GM12878 (cell line): Measurements from ENCODE around the gene SPIRE1. TPM values are rescaled to one million over a fixed set of nuclear protein-coding genes. Genes with fewer than 3 reads are reported as not detected.

Experiments used
- ATAC-seq: fragments of 200-7000 bp; cut with Tn5 transposase; 3 replicates; pipeline ENCODE4 v1.9.1; 2020; ENCODE audit warnings: mild to moderate bottlenecking, moderate library complexity
- BruUV-seq: library from RNA; stranded (reverse); fragments of 400-500 nt; replicated peaks from 2 replicates; lab custom pipeline; 2021; lab: Mats Ljungman, UMichigan
- CTCF ChIA-PET: fragments of 300-600 bp; sonication (Branson Sonifier 250); formaldehyde crosslinking; extraction: SDS; loops from one replicate; lab custom pipeline; 2021; ENCODE audit warnings: inconsistent platforms; lab: Yijun Ruan, JAX
- POLR2A ChIA-PET: fragments of 350-600 bp; formaldehyde crosslinking; extraction: SDS; loops from one replicate; lab custom pipeline; 2021; ENCODE audit warnings: inconsistent platforms; lab: Charles Lee
- RAD21 ChIA-PET: fragments of 300-600 bp; sonication (Branson Sonifier 250); formaldehyde crosslinking; loops from one replicate; lab custom pipeline; 2023; ENCODE audit warnings: antibody characterized with exemption; ENCODE audit not compliant: unreplicated experiment; lab: Charles Lee
- SMC1A ChIA-PET: fragments of 300-600 bp; sonication (Branson Sonifier 250); formaldehyde crosslinking; loops from one replicate; lab custom pipeline; 2023; ENCODE audit not compliant: unreplicated experiment, uncharacterized antibody; lab: Charles Lee
- DNase-seq: peaks from one replicate; pipeline ENCODE4 v3.0.0-alpha.2; 2011; ENCODE audit warnings: low read depth, low spot score
- FAIRE-seq: peaks from 3 replicates; lab custom pipeline; 2011; peaks lifted over from hg19 to GRCh38; lab: Jason Lieb, UNC
- H2AFZ ChIP-seq: 2 replicates; pipeline ENCODE4 v1.6.0; 2011; ENCODE audit warnings: low read depth, low read length, control low read depth; ENCODE audit not compliant: control insufficient read depth
- H3K27ac ChIP-seq: 2 replicates; pipeline ENCODE4 v1.5.1; 2011; ENCODE audit warnings: control low read depth; ENCODE audit not compliant: control insufficient read depth, insufficient read depth
- H3K27me3 ChIP-seq, 2 experiments: replicated peaks in 1 of 2; 2 replicates each; pipeline versions ENCODE4 v1.6.0 to v1.6.1; 2011; ENCODE audit warnings: low read length in 1 of 2; ENCODE audit not compliant: control insufficient read depth in 2 of 2, insufficient read depth in 2 of 2
- H3K36me3 ChIP-seq, 2 experiments: 2 replicates each; pipeline ENCODE4 v1.5.1; 2011; ENCODE audit warnings: low read length in 1 of 2; ENCODE audit not compliant: control insufficient read depth in 2 of 2, insufficient read depth in 2 of 2
- H3K4me1 ChIP-seq: 2 replicates; pipeline ENCODE4 v1.6.1; 2011; ENCODE audit warnings: mild to moderate bottlenecking, low read length, moderate library complexity, mixed read lengths; ENCODE audit not compliant: control insufficient read depth, insufficient read depth
- H3K4me2 ChIP-seq: 2 replicates; pipeline ENCODE4 v1.6.0; 2011; ENCODE audit warnings: control low read depth; ENCODE audit not compliant: control insufficient read depth, insufficient read depth
- H3K4me3 ChIP-seq: fragments of 200-600 bp; sonication (generic); 2 replicates; pipeline ENCODE4 v1.5.1; 2016
- H3K79me2 ChIP-seq: 2 replicates; pipeline ENCODE4 v1.6.0; 2011; ENCODE audit warnings: low read length; ENCODE audit not compliant: control insufficient read depth, insufficient read depth
- H3K9ac ChIP-seq: 2 replicates; pipeline ENCODE4 v1.8.0; 2011; ENCODE audit warnings: low read length, control low read depth, mixed read lengths; ENCODE audit not compliant: control insufficient read depth, insufficient read depth
- H3K9me3 ChIP-seq: replicated peaks from 3 replicates; pipeline ENCODE4 v1.5.1; 2011; ENCODE audit warnings: mild to moderate bottlenecking, low read length; ENCODE audit not compliant: control insufficient read depth, insufficient read depth
- H4K20me1 ChIP-seq: 2 replicates; pipeline ENCODE4 v1.6.0; 2011; ENCODE audit not compliant: control insufficient read depth, insufficient read depth
- CBX5 ChIP-seq: sonication (generic); IDR thresholded peaks from 2 replicates; pipeline ENCODE4 v1.6.1; 2016; ENCODE audit warnings: low read depth, moderate library complexity, mild to moderate bottlenecking, inconsistent platforms
- FOXK2 ChIP-seq: fragments of 450-650 bp; IDR thresholded peaks from 2 replicates; pipeline ENCODE4 v1.6.1; 2017; ENCODE audit warnings: mild to moderate bottlenecking, moderate library complexity
- HDAC6 ChIP-seq: fragments of 200-600 bp; sonication (generic); IDR thresholded peaks from one replicate; pipeline ENCODE4 v1.8.0; 2017; ENCODE audit warnings: antibody characterized with exemption; ENCODE audit not compliant: unreplicated experiment
- NFXL1 ChIP-seq: fragments of 450-650 bp; IDR thresholded peaks from 2 replicates; pipeline ENCODE4 v1.6.1; 2017; ENCODE audit warnings: antibody characterized with exemption, mild to moderate bottlenecking, borderline replicate concordance
- NFYA ChIP-seq: IDR thresholded peaks from 2 replicates; pipeline ENCODE4 v1.6.1; 2011; ENCODE audit warnings: low read depth, mild to moderate bottlenecking, low read length, improper control_type of control experiment, borderline replicate concordance
- PKNOX1 ChIP-seq: fragments of 450-650 bp; IDR thresholded peaks from 2 replicates; pipeline ENCODE4 v1.6.1; 2016; ENCODE audit warnings: mild to moderate bottlenecking
- RCOR1 ChIP-seq: conservative IDR thresholded peaks from 2 replicates; pipeline ENCODE4 v1.6.1; 2012; ENCODE audit warnings: low read depth, low read length, improper control_type of control experiment
- WGBS: methylation state at CpG from one replicate; pipeline ENCODE4 v1.1.6; 2016; ENCODE audit warnings: low lambda C conversion rate; ENCODE audit not compliant: insufficient replicate concordance, insufficient coverage; ENCODE audit errors: missing lambda C conversion rate; 5-methylcytosine and 5-hydroxymethylcytosine counted together
- in situ Hi-C: fragments of 300-500 bp; cut with MboI; formaldehyde crosslinking; loops from 9 replicates; pipeline ENCODE4 v1.14.3; 2018; ENCODE audit warnings: mixed read lengths
- intact Hi-C: fragments of 100-400 bp; cut with micrococcal nuclease; formaldehyde crosslinking; loops from one replicate; pipeline ENCODE4 v1.14.2; 2022; ENCODE audit not compliant: unreplicated experiment
- polyA plus RNA-seq, 11 experiments: library from polyadenylated mRNA; depleted of rRNA in 4 of 11; unstranded in 6 of 11; stranded (reverse) in 5 of 11; fragments of >200 nt; fragmentation: Nextera tagmentation in 4 of 11; fragmentation: Illumina TruSeq in 1 of 11; extraction: Ambion mirVana in 4 of 11; extraction: Trizol in 1 of 11; gene quantifications; 1 replicate in 1 of 11; 2 replicates in 10 of 11; pipeline versions ENCODE4 v1.2.1 to v1.2.3, GENCODE V29; 2011 to 2016; ENCODE audit warnings: inconsistent platforms in 2 of 11, missing spikeins in 2 of 11, low read depth in 1 of 11
- total RNA-seq, 4 experiments: library from RNA; depleted of rRNA in 3 of 4; stranded (reverse); fragments of >200 nt in 3 of 4; fragmentation: Illumina TruSeq in 1 of 4; extraction: Trizol in 1 of 4; gene quantifications; 2 replicates each; pipeline versions ENCODE4 v1.2.1 to v1.2.3, GENCODE V29; 2013 to 2021

Gene SPIRE1
- total and polyA plus RNA-seq, 10 of the 15 experiments (the other 5 are each of a cell fraction or from before 2014, with no cell fraction given): 0.18 to 9.2 (median 4.3) TPM

GRCh38 chr18:12637901-12638643 is 19.8 kb downstream of the SPIRE1 start (continued):
- no peak for TF ChIP-seq PKNOX1
- TF ChIP-seq RCOR1: no peak
- no peak for TF ChIP-seq NFYA

GRCh38 chr18:12637393-12637792 is 20.5 kb downstream of the SPIRE1 start:
- no peak overlapping the region for H2AFZ ChIP-seq
- SMC1A ChIA-PET: interaction anchor here (1.2 kb wide), 1 partner anchor 193 kb away, joined by 3 read pairs; no protein-coding TSS in a partner anchor
- POLR2A ChIA-PET: no interaction called here
- in situ Hi-C loops (no loop called here), intact Hi-C loops (no loop called here)
- H3K79me2 ChIP-seq: no peaks in the 10 kb centered on the region
- H3K4me1 ChIP-seq: no peaks in the 10 kb centered on the region
- no peak overlapping the region for H3K4me2 ChIP-seq
- no peaks in the 10 kb centered on the region for H3K36me3 ChIP-seq
- RAD21 ChIA-PET: no interaction called here
- H3K9me3 ChIP-seq: no peaks in the 10 kb centered on the region
- no peaks in the 10 kb centered on the region for H4K20me1 ChIP-seq
- 70% methylated on average over 3 of the region's 3 CpGs for WGBS
- no peak for DNase-seq
- TF ChIP-seq FOXK2 (no peak), HDAC6 (no peak), NFYA (no peak), NFXL1 (no peak), CBX5 (no peak)
- CTCF ChIA-PET: no interaction called here
- no peak overlapping the region for H3K4me3 ChIP-seq
- ATAC-seq: no peak
- H3K9ac ChIP-seq: no peak overlapping the region
- no peaks in the 10 kb centered on the region for H3K27me3 ChIP-seq
- no peak overlapping the region for H3K27ac ChIP-seq
- FAIRE-seq: no peak
- no TSS peak for BruUV-seq
